HG03135 (cell line): ENCODE results near the gene CTBP1.
"Not testable (repeated sequence)": the region's sequence is repeated elsewhere in the genome, so short reads cannot be mapped to it uniquely, and the experiment has no call there.

Source experiments
- ATAC-seq: cut with Tn5 transposase; IDR thresholded peaks from one replicate; pipeline ENCODE4 v1.9.1; 2021; ENCODE audit warnings: mild to moderate bottlenecking, moderate library complexity; ENCODE audit not compliant: unreplicated experiment

Gene CTBP1

DNA sequence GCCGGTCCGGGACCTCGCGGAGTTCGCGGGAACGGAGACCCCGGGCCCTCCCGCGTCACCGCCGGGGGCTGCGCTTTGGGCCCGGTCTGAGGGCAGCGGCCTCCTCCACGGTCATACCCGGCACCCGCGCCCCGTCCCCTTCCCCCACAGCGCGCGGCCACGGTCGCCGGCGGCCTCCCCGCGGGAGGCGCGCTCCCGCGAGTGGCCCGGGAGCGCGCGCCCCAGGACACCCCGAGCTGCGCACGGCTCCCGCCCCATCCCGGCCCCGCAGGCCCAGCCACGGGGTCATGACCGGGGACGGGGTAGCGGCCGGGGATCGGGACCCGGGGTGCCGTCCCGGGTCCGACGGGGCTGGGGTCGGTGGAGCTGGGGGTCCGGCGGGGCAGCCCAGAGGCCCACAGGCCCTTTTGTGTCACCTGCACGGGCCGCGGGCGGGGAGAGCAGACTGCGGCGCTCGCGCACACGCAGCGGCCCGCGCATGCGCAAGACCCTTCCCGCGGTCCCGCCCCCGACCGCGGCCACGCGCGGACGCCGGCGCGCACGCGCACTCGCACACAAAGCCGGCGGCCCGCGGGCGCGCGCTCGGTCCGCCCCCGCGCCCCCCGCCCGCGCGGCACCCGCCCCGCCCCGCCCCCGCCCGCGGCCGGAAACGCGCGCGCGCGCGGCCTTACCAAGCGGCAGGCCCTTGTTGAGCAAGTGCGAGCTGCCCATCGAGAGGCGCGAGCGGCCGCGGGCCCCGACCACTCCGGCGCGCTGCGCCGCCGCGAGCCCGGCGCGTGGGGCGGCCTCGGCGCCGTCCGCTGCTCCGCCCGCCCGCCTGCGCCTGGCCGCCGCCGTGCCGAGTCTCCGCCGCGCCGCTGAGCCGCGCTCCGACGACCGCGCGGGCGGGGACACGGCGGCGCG lies at the start of gene CTBP1:
Gene CTBP1, minus strand, starts transcription at position 886 of the 903 bp plus-strand sequence. CDS start 7,799 bp downstream, outside the sequence.
- ATAC-seq, result peak; percentile 40

DNA sequence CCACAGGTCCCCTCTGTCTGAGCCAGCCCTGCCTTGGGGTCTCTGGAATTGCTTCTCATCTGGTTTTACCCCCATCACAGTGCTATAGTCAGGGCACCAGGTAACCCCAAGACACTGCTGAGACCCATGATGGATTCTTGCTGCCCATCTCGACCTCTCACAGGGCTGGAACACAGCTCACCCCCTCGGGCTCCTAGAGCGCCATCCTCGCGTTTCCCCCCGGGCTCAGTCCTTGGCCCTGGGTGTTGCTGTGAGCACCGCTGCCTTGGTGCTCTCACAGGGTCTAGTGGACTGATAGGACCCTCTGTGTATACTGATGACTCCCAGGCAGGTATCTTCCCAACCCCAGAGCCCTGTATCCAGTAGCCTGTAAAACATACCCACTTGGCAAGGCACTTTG lies 49.5 kb upstream of the CTBP1 start:
- ATAC-seq, result no peak

DNA sequence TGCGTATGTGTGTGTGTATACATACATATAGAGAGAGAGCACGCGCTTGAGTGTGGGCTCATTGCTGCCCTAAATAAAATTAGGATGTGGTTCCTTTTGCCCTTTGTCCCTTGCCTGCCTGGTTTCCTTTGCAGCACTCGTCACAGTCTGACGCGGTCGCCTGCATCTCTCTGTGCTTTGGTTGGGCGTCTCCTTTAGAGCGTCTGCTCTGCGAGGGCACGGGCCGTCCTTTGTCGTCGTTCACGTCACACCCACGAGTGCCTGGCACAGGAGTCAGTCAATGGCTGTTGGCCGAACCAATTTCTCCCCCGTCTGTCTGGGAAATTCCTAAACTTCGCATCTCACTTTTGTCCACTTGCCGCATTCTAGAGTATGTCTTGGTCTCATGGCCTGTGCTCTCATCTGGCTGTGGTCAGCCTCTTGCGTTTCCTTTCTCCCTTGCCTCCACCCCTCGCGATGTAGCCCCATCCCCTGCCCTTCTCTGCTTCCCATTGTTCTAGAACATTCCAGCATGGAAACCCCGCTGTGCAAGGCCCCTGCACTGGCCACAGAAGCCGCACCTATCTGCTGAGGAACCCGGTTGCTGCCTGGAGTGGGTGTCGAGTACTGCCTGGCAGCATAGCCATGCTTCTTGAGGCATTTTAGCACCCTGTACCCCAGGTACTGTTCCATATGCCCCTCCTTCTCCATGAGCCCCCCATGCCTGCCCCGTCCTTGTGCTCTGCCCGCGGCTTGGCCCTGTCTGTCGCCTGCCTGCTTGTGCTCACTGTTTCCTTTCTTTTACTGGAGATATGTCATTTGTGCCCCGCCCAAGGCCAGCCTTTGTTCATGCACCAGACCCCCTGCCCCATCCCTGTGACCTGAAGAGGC lies 48.8 kb upstream of the CTBP1 start:
- ATAC-seq, result no peak

DNA sequence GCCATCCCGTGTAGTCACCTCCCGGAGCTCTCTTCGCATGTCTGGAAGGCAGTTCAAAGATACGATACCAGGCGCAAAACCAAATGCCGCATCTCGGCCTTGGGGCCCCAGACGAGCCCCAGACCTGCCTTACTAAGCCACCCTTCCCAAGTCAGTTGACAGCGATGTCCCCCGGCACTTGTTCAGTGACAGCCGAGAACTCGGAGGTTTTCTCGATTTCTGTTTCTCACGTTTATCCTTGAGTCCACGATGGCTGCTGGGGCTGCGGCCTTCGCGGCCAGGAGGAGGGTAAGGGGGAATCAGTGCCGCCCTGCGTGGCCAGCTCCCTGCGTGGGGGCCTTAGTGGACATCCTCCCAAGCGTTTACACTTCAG lies 48.1 kb upstream of the CTBP1 start:
- ATAC-seq, result no peak

GRCh38 chr4:1296324-1297022 lies 47.5 kb upstream of the CTBP1 start:
- ATAC-seq, result no peak

DNA sequence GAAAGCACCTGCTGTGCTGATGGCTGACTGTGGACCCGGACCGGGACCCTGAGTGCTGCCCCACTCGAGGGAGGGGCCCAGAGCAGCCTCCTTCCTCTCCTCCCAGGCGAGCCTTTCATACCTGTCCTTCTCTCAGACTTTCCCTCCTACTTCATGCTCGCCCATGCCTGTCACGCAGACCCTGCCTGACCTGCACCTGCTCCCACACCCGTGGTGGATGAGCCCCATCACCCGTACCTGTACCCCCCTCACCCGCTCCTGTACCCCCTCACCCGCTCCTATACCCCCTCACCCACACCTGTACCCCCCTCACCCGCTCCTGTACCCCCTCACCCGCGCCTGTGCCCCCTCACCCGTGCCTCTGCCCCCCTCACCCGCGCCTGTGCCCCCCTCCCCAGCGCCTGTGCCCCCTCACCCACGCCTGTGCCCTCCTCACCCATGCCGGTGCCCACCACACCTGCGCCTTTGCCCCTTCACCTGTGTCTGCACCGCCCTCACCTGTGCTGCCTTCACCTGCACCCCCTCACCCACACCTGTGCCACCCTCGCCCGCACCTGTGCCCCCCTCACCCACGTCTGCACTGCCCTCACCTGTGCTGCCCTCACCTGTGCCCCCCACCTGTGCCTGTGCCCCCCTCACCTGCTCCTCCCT lies 46.6 kb upstream of the CTBP1 start:
- ATAC-seq, result no peak

GRCh38 chr4:1294891-1295290 lies 46.0 kb upstream of the CTBP1 start:
- no peak for ATAC-seq

- ATAC-seq, result no peak
Measured at GRCh38 chr4:1294424-1294823, 45.5 kb upstream of the CTBP1 start.

- no peak for ATAC-seq
Measured at GRCh38 chr4:1293991-1294390, 45.1 kb upstream of the CTBP1 start.

- ATAC-seq, result no peak
Measured at GRCh38 chr4:1293531-1293941, 44.6 kb upstream of the CTBP1 start.

DNA sequence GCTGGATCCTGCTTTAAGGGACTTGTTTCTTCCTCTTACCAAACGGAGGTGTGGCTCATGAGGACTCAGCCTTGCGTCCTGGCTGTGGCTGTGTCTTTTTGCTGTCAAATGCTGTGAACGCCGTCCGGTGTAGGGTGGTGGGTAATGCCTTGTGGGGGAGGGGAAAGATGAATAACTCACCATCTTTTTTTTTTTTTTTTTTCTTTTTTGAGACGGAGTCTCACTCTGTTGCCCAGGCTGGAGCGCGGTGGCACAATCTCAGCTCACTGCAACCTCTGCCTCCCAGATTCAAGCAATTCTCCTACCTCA lies 43.7 kb upstream of the CTBP1 start:
- not testable (repeated sequence) for ATAC-seq

GRCh38 chr4:1291996-1292702 lies 43.2 kb upstream of the CTBP1 start:
- no peak for ATAC-seq

- ATAC-seq, result no peak
Measured at GRCh38 chr4:1291091-1291490, 42.2 kb upstream of the CTBP1 start.

GRCh38 chr4:1290165-1290977 lies 41.4 kb upstream of the CTBP1 start:
- ATAC-seq, result peak; percentile 16

DNA sequence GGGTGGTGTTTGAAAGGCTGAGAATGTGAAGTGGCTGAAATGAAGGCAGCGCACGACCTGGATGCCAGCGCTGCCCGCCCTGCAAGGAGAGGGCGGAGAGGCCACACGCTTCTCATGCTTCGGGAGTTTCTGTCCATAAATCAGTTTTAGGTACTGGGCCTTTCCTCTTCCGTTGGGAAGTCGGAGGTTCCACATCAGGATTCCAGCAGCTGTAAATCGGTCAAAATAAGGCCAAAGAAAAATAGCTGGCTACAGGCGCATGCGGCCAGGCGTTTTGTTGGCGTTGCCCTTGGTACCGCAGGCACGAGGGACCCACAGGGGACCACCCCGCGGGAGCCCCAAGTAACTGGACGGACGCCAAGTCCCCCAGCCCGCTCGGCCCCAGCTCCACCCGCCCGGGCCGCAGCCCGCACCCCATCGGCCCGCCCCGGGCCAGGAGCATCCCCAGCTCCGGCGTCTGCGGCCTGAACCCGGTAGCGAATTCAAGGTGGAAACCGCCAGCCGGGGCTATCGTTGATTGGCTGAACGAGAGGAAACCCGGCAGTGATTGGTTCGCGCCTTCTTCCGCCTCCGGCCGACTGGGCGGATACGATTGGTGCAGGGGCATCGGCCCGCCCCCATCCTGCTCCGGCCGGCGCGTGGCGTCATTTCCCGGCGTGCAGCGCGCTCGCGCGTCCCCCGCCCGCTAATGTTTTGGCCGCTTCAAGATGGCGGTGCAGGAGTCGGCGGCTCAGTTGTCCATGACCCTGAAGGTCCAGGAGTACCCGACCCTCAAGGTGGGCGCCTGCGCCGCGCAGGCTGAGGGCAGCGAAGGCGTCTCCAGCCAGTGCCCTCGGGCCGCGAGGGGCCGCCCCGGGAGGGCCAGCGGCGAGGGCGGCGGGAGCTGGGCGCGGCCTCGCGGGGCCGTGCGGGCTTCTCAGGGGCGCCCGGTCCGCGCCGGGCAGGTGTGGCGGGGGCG lies 40.6 kb upstream of the CTBP1 start, which contains the start of gene MAEA:
Gene MAEA, plus strand, starts transcription at position 685 of the 958 bp plus-strand sequence. Its CDS starts 23 bp downstream, at position 708.
- ATAC-seq, result peak; percentile 94

GRCh38 chr4:1288786-1289185 lies 39.9 kb upstream of the CTBP1 start:
- no peak for ATAC-seq

DNA sequence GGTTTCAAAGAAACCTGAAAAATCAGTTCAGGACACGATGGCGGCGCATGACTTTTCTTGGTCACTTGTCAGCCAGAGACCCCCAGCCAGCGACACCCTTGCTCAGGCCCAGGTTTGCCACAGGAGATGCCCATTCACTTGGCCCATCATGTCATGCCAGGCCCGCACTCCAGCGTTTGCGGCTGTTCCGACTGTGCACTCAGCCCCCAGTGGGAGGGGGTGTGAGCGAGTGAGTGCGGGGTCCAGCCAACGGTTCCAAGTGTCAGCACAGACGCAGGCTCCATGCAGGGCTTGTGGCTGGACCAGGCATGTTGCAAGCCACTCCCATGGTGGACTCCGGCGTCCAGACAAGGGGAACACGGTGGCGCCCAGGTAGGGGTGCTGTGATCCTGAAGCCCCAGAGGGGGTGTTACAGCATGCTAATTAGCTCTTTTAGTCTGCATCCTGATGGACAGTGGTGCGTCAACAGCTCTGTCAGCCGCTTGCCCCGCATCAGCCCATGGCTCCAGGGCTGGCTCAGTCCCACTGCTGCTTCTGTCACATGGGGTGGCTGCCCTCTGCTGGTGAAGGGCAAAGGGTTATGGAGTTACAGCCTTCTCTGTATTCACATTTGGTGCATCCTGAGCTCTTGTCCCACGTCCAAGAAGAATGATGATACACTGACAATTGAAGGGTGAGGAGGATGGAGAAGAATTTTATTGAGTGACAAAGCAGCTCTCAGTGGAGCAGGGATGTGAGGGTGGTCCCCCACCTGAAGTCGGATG lies 37.0 kb upstream of the CTBP1 start:
- ATAC-seq, result no peak
